K562 (cell line): ENCODE measurements around the gene STUM. TPM values are rescaled to one million over a fixed set of nuclear protein-coding genes. Genes with fewer than 3 reads are reported as not detected.
"Not testable (repeated sequence)": the region's sequence is repeated elsewhere in the genome, so short reads cannot be mapped to it uniquely, and the experiment has no call there.

Experiments
- ATAC-seq: fragments of 200-7000 bp; cut with Tn5 transposase; 3 replicates; pipeline ENCODE4 v1.9.1; 2020; ENCODE audit warnings: moderate library complexity
- BruUV-seq: library from RNA; stranded (reverse); fragments of 400-500 nt; replicated peaks from 2 replicates; lab custom pipeline; 2021; lab: Mats Ljungman, UMichigan
- CTCF ChIA-PET: fragments of 300-600 bp; formaldehyde crosslinking; extraction: SDS; loops from one replicate; lab custom pipeline; 2021; ENCODE audit warnings: low intra/inter-chr PET ratio; lab: Yijun Ruan, JAX
- POLR2A ChIA-PET: fragments of 300-600, 350-650 bp; sonication (Branson Sonifier 250); formaldehyde crosslinking; extraction: SDS; loops from one replicate; lab custom pipeline; 2021; ENCODE audit warnings: antibody characterized with exemption, inconsistent platforms; lab: Yijun Ruan, JAX
- DNase-seq, 4 experiments: peaks; one replicate each; pipeline versions ENCODE4 v3.0.0 to v3.0.0-alpha.2; 2011 to 2018; ENCODE audit warnings: low spot score in 3 of 4, mixed read lengths in 3 of 4; ENCODE audit errors: extremely low read depth in 1 of 4
- FAIRE-seq: peaks from 2 replicates; lab custom pipeline; 2011; peaks lifted over from hg19 to GRCh38; lab: Jason Lieb, UNC
- H2AFZ ChIP-seq: 2 replicates; pipeline ENCODE4 v1.6.0; 2011; ENCODE audit warnings: low read depth, low read length, control low read depth, inconsistent platforms
- H3K27ac ChIP-seq: fragments of 200-600 bp; 3 replicates; pipeline ENCODE4 v1.8.0; 2011; ENCODE audit warnings: low read depth, mild to moderate bottlenecking, control low read depth, inconsistent platforms, low read length, moderate library complexity, mixed read lengths; ENCODE audit errors: extremely low read depth
- H3K27me3 ChIP-seq, 2 experiments: fragments of 300-600 bp in 1 of 2; 2 replicates in 1 of 2; 3 replicates in 1 of 2; pipeline versions ENCODE4 v1.6.0 to v1.8.0; 2011; ENCODE audit warnings: inconsistent platforms in 2 of 2, low read length in 2 of 2, mild to moderate bottlenecking in 1 of 2, mixed read lengths in 1 of 2, moderate library complexity in 1 of 2; ENCODE audit not compliant: control insufficient read depth in 2 of 2, insufficient read depth in 2 of 2
- H3K36me3 ChIP-seq: fragments of 300-600 bp; 3 replicates; pipeline ENCODE4 v1.8.0; 2011; ENCODE audit warnings: mild to moderate bottlenecking, low read length, inconsistent platforms; ENCODE audit not compliant: control insufficient read depth, insufficient read depth
- H3K4me1 ChIP-seq, 2 experiments: fragments of 200-600 bp in 1 of 2; replicated peaks in 1 of 2; 2 replicates in 1 of 2; 3 replicates in 1 of 2; pipeline versions ENCODE4 v1.5.1 to v1.8.0; 2011; ENCODE audit warnings: inconsistent platforms in 2 of 2, low read length in 2 of 2, mild to moderate bottlenecking in 1 of 2, mixed read lengths in 1 of 2, moderate library complexity in 1 of 2; ENCODE audit not compliant: control insufficient read depth in 2 of 2, insufficient read depth in 2 of 2
- H3K4me2 ChIP-seq: 2 replicates; pipeline ENCODE4 v1.6.1; 2011; ENCODE audit warnings: low read length, control low read depth, inconsistent platforms, mixed read lengths; ENCODE audit not compliant: insufficient read depth
- H3K4me3 ChIP-seq: fragments of 200-600 bp; sonication (generic), shearing (Covaris generic); 2 replicates; pipeline ENCODE4 v1.5.1; 2016; ENCODE audit warnings: control low read depth, inconsistent platforms
- H3K79me2 ChIP-seq: fragments of 200-600 bp; 3 replicates; pipeline ENCODE4 v1.8.0; 2011; ENCODE audit warnings: low read length, inconsistent platforms; ENCODE audit not compliant: control insufficient read depth, insufficient read depth
- H3K9ac ChIP-seq, 2 experiments: 2 replicates each; pipeline versions ENCODE4 v1.6.0 to v1.6.1; 2011; ENCODE audit warnings: low read depth in 2 of 2, low read length in 2 of 2, control low read depth in 1 of 2, inconsistent platforms in 1 of 2, mild to moderate bottlenecking in 1 of 2, mixed read lengths in 1 of 2; ENCODE audit not compliant: insufficient read depth in 1 of 2
- H3K9me1 ChIP-seq: one replicate; pipeline ENCODE4 v1.6.0; 2011; ENCODE audit warnings: inconsistent platforms, mild to moderate bottlenecking, low read length, moderate library complexity; ENCODE audit not compliant: control insufficient read depth, insufficient read depth
- H3K9me3 ChIP-seq: replicated peaks from 2 replicates; pipeline ENCODE4 v1.5.1; 2011; ENCODE audit warnings: low read depth, low read length, inconsistent platforms; ENCODE audit not compliant: control insufficient read depth, insufficient read depth
- H4K20me1 ChIP-seq: replicated peaks from 2 replicates; pipeline ENCODE4 v1.6.1; 2011; ENCODE audit warnings: low read length, inconsistent platforms, mixed read lengths; ENCODE audit not compliant: control insufficient read depth, insufficient read depth
- MEIS2 ChIP-seq: fragments of 450-650 bp; IDR thresholded peaks from 2 replicates; pipeline ENCODE4 v1.6.1; 2014; ENCODE audit warnings: mild to moderate bottlenecking; ENCODE audit not compliant: partially characterized antibody
- NONO ChIP-seq, 2 experiments: fragments of 200-400 bp in 1 of 2; fragments of 450-650 bp in 1 of 2; formaldehyde crosslinking in 1 of 2; IDR thresholded peaks; 2 replicates each; pipeline ENCODE4 v1.6.1; 2017; ENCODE audit warnings: low read depth in 2 of 2, mild to moderate bottlenecking in 2 of 2, moderate library complexity in 2 of 2, low read length in 1 of 2
- NR2C1 ChIP-seq, 2 experiments: fragments of 450-650 bp; IDR thresholded peaks; 2 replicates each; pipeline ENCODE4 v1.6.1; 2017; ENCODE audit warnings: mild to moderate bottlenecking in 2 of 2, antibody characterized with exemption in 1 of 2, inconsistent platforms in 1 of 2, missing compliant biosample characterization in 1 of 2, missing genetic modification characterization in 1 of 2
- PRPF4 ChIP-seq: fragments of 200-400 bp; formaldehyde crosslinking; IDR thresholded peaks from one replicate; pipeline ENCODE4 v1.6.1; 2017; ENCODE audit warnings: low read length, low read depth, mild to moderate bottlenecking; ENCODE audit not compliant: insufficient read depth, poor library complexity, severe bottlenecking
- ZNF280A ChIP-seq: fragments of 450-650 bp; IDR thresholded peaks from 2 replicates; pipeline ENCODE4 v1.6.1; 2018; ENCODE audit warnings: mild to moderate bottlenecking, low read depth; ENCODE audit not compliant: partially characterized antibody
- WGBS: fragments of 100-300 bp; shearing (Covaris generic); methylation state at CpG from one replicate; pipeline ENCODE4 v1.1.6; 2016; ENCODE audit warnings: low coverage, mixed read lengths; ENCODE audit not compliant: insufficient coverage; ENCODE audit errors: missing lambda C conversion rate; 5-methylcytosine and 5-hydroxymethylcytosine counted together
- in situ Hi-C: fragments of 300-500 bp; cut with MboI; formaldehyde crosslinking; loops from 4 replicates; pipeline ENCODE4 v1.15.0; 2018; ENCODE audit warnings: inconsistent platforms, mixed read lengths
- intact Hi-C: fragments of 100-400 bp; cut with micrococcal nuclease; formaldehyde crosslinking; loops from 2 replicates; pipeline ENCODE4 v1.14.2; 2022
- polyA plus RNA-seq, 8 experiments: library from polyadenylated mRNA; depleted of rRNA in 4 of 8; stranded (reverse) in 5 of 8; unstranded in 3 of 8; fragments of >200 nt; fragmentation: Nextera tagmentation in 2 of 8; fragmentation: Illumina TruSeq in 1 of 8; extraction: Ambion mirVana in 2 of 8; extraction: Trizol in 1 of 8; gene quantifications; 2 replicates each; pipeline versions ENCODE4 v1.2.1 to v1.2.3, GENCODE V29; 2011 to 2014; ENCODE audit warnings: inconsistent platforms in 1 of 8, missing spikeins in 1 of 8
- total RNA-seq, 7 experiments: library from RNA; depleted of rRNA in 6 of 7; stranded (reverse); fragments of >200 nt in 6 of 7; fragmentation: Illumina TruSeq in 2 of 7; extraction: Trizol in 2 of 7; gene quantifications; 2 replicates each; pipeline versions ENCODE4 v1.2.1 to v1.2.3, GENCODE V29; 2011 to 2021; ENCODE audit warnings: low replicate concordance in 1 of 7

STUM gene
- total and polyA plus RNA-seq, 9 of the 15 experiments (the other 6 are each of a cell fraction or from before 2014, with no cell fraction given) = not detected

- BruUV-seq, H4K20me1 ChIP-seq, intact Hi-C loops, H2AFZ ChIP-seq, in situ Hi-C loops, H3K4me2 ChIP-seq, H3K4me1 ChIP-seq, H3K36me3 ChIP-seq, H3K9me3 ChIP-seq, H3K27ac ChIP-seq, POLR2A ChIA-PET, H3K79me2 ChIP-seq, ATAC-seq, H3K9me1 ChIP-seq, CTCF ChIA-PET, FAIRE-seq, H3K4me3 ChIP-seq, H3K9ac ChIP-seq, DNase-seq: not testable (repeated sequence)
- peaks cover 49 to 88% of the 10 kb centered on the region in 2 experiments for H3K27me3 ChIP-seq
- WGBS = 0% methylated on average over 3 of the region's 3 CpGs
- TF ChIP-seq MEIS2 = peak; percentile 19
These were observed 50.4 kb downstream of the STUM start for GRCh38 chr1:226598955-226599354.

GRCh38 chr1:226599636-226600238 is 51.2 kb downstream of the STUM start:
- intact Hi-C loops = loop anchor here (10.0 kb wide), 1 partner anchor 475 kb away; no protein-coding TSS in a partner anchor
- H3K79me2 ChIP-seq = no peaks in the 10 kb centered on the region
- CTCF ChIA-PET = interaction anchor here (0.6 kb wide), 1 partner anchor 17 kb away, joined by 3 read pairs; no protein-coding TSS in a partner anchor
- TF ChIP-seq NONO (IDR thresholded peaks at IDR 0.05; ENCODE audit: low read depth in 2 of 2, low read length in 1 of 2) = no peak
- TF ChIP-seq ZNF280A = no peak
- no peak for TF ChIP-seq PRPF4
- no peak for TF ChIP-seq NR2C1 (IDR thresholded peaks at IDR 0.05)
- TF ChIP-seq NR2C1 (tag; IDR thresholded peaks at IDR 0.05) = no peak

More at GRCh38 chr1:226599636-226600238, 51.2 kb downstream of the STUM start:
- BruUV-seq = no TSS peak
- no peaks in the 10 kb centered on the region for H4K20me1 ChIP-seq
- in situ Hi-C loops = no loop called here
- FAIRE-seq (no peak), DNase-seq (no peak), ATAC-seq (no peak)
- H3K9ac ChIP-seq = no peak overlapping the region
- no peak overlapping the region for H3K4me3 ChIP-seq
- POLR2A ChIA-PET = interaction anchor here (0.7 kb wide), 1 partner anchor 10 kb away, joined by 3 read pairs; no protein-coding TSS in a partner anchor
- H3K4me1 ChIP-seq = peaks cover 0 to 8% of the 10 kb centered on the region in 2 experiments; a peak in 1 of 5 replicates
- no peaks in the 10 kb centered on the region for H3K36me3 ChIP-seq
- H3K4me2 ChIP-seq = no peak overlapping the region
- no peak overlapping the region for H2AFZ ChIP-seq
- H3K27ac ChIP-seq = no peak overlapping the region
- H3K27me3 ChIP-seq = peaks cover 52 to 88% of the 10 kb centered on the region in 2 experiments
- H3K9me3 ChIP-seq = no peaks in the 10 kb centered on the region
- no peaks in the 10 kb centered on the region for H3K9me1 ChIP-seq
